ENCODE measurements around the gene CA14. TPM values are rescaled to one million over a fixed set of nuclear protein-coding genes. Genes with fewer than 3 reads are reported as not detected.

The CA14 gene
- total and polyA plus RNA-seq, 2 of the 4 experiments (the other 2 are of a cell fraction) = not detected

- H3K27me3 ChIP-seq (ENCODE audit: control insufficient read depth, insufficient read depth, low read length) = no peaks in the 10 kb centered on the region
- H3K27ac ChIP-seq (ENCODE audit: insufficient read depth, low read length) = peak within 1 kb of the TSS; percentile 24
- H4K20me1 ChIP-seq (ENCODE audit: insufficient read depth, low read length) = no peaks in the 10 kb centered on the region
- no peak within 1 kb of the TSS for H2BK20ac ChIP-seq (ENCODE audit: low read depth, low read length)
- H3K4me1 ChIP-seq (ENCODE audit: control insufficient read depth, insufficient read depth, low read length) = peaks cover 5% of the 10 kb centered on the region
- in situ Hi-C loops (cut with MboI; ENCODE audit: low sequenced_read_pairs) = no loop called here
- H4K91ac ChIP-seq (ENCODE audit: insufficient read depth, low read depth, low read length) = peak within 1 kb of the TSS; percentile 58
- BruUV-seq (replicated peaks) = no TSS peak
- ChIA-PET POLR2A (ENCODE audit: unreplicated experiment) (interaction anchor here (0.6 to 1.3 kb wide), 3 partner anchors 9 to 20 kb away, joined by 3 to 5 read pairs (median 5); partner anchors contain the start of gene C1orf54), CTCF (interaction anchor here (0.6 to 3.8 kb wide), 3 partner anchors 9 to 77 kb away, joined by 4 to 31 read pairs (median 4); no protein-coding TSS in a partner anchor)
- H3K4me2 ChIP-seq (ENCODE audit: low read depth, low read length) = peak within 1 kb of the TSS; percentile 84
- peak within 1 kb of the TSS; percentile 57; the same call in 1 of the 2 replicates for H3K56ac ChIP-seq (ENCODE audit: extremely low read depth, insufficient read depth, low read length)
- H3K4ac ChIP-seq (ENCODE audit: low read depth, low read length) = peak within 1 kb of the TSS; percentile 70
- DNase-seq (peak; percentile 100), ATAC-seq (ENCODE audit: low read depth) (peak; percentile 98)
- H3K23ac ChIP-seq (ENCODE audit: low read depth, low read length) = peak within 1 kb of the TSS; percentile 82
- peak within 1 kb of the TSS; percentile 43 for H2BK5ac ChIP-seq (ENCODE audit: low read depth, low read length, poor library complexity, severe bottlenecking)
- H2AK9ac ChIP-seq (replicated peaks; ENCODE audit: low read depth, low read length, poor library complexity) = peak within 1 kb of the TSS; percentile 93
- no peak within 1 kb of the TSS for H3K18ac ChIP-seq (ENCODE audit: low read depth, low read length)
- H3K36me3 ChIP-seq (ENCODE audit: control insufficient read depth, insufficient read depth, low read length) = peaks cover 11% of the 10 kb centered on the region
- intact Hi-C loops (cut with micrococcal nuclease) = loop anchor here (1.0 to 5.0 kb wide), 2 partner anchors 26 to 45 kb away; partner anchors contain the start of gene ANP32E
- 0 out of 2 replicates have a peak within 1 kb of the TSS, but pooled peaks have one; percentile 12 for H4K5ac ChIP-seq (ENCODE audit: low read depth, low read length)
- peak within 1 kb of the TSS; percentile 9 to 70; a peak in 3 of 4 replicates for H4K8ac ChIP-seq (ENCODE audit: low read depth in 2 of 2, low read length in 2 of 2)
- H3K9ac ChIP-seq (ENCODE audit: low read depth, low read length) = peak within 1 kb of the TSS; percentile 70
- H3K4me3 ChIP-seq (ENCODE audit: insufficient read depth, low read depth, low read length) = peak within 1 kb of the TSS; percentile 58
- H3K9me1 ChIP-seq (ENCODE audit: insufficient read depth, low read length) = no peaks in the 10 kb centered on the region
- peak within 1 kb of the TSS; percentile 92 for H2AFZ ChIP-seq (replicated peaks; ENCODE audit: low read length, poor library complexity)
- dilution Hi-C loops (cut with HindIII; ENCODE audit: low sequenced_read_pairs, unreplicated experiment) = no loop called here
- H2AK5ac ChIP-seq (ENCODE audit: low read depth, low read length) = peak within 1 kb of the TSS; percentile 40
- peaks cover 17 to 21% of the 10 kb centered on the region in 2 experiments; a peak in 3 of 4 replicates for H3K79me1 ChIP-seq (ENCODE audit: low read depth in 1 of 2, low read length in 2 of 2)
- H3K9me3 ChIP-seq (ENCODE audit: control insufficient read depth, insufficient read depth, low read length) = no peaks in the 10 kb centered on the region
- 2% methylated on average over 18 of the region's 46 CpGs; no CpG with 5 or more reads in 1 of the 2 experiments for WGBS, 2 experiments (ENCODE audit: extremely low coverage in 2 of 2, insufficient read length in 1 of 2)
- H2BK15ac ChIP-seq (ENCODE audit: low read depth, low read length) = peak within 1 kb of the TSS; percentile 28; the same call in 1 of the 3 replicates
- peak within 1 kb of the TSS; percentile 82 for H3K14ac ChIP-seq (replicated peaks; ENCODE audit: low read depth, low read length)
- H2BK120ac ChIP-seq (ENCODE audit: low read depth, low read length) = peak within 1 kb of the TSS; percentile 60; the same call in 1 of the 2 replicates
- peak; percentile 71 for TF ChIP-seq FOS (IDR thresholded peaks at IDR 0.05; ENCODE audit: low read depth, low read length)
- no peak for TF ChIP-seq MAFK (IDR thresholded peaks at IDR 0.05; ENCODE audit: low read depth, low read length)
- no peak for TF ChIP-seq CHD1 (IDR thresholded peaks at IDR 0.05; ENCODE audit: low read depth, low read length)
- no peak for TF ChIP-seq RCOR1 (IDR thresholded peaks at IDR 0.05; ENCODE audit: insufficient replicate concordance, low read length)
- TF ChIP-seq RFX5 (IDR thresholded peaks at IDR 0.05; ENCODE audit: low read depth, low read length) = no peak
- peak; percentile 95 for TF ChIP-seq USF2 (IDR thresholded peaks at IDR 0.05; ENCODE audit: low read depth, low read length)
- TF ChIP-seq NFE2L2 (IDR thresholded peaks at IDR 0.05; ENCODE audit: low read depth, low read length) = peak; percentile 44; the same call in 1 of the 2 replicates
- TF ChIP-seq POLR2A (IDR thresholded peaks at IDR 0.05; ENCODE audit: low read depth, low read length) = peak; percentile 60
- no peak for TF ChIP-seq ELK1 (IDR thresholded peaks at IDR 0.05; ENCODE audit: borderline replicate concordance, low read depth, low read length)
- TF ChIP-seq BHLHE40 (IDR thresholded peaks at IDR 0.05; ENCODE audit: low read depth, low read length) = peak; percentile 99
- peak; percentile 29; the same call in 1 of the 2 replicates for TF ChIP-seq MXI1 (IDR thresholded peaks at IDR 0.05; ENCODE audit: borderline replicate concordance, low read depth, low read length)
- no peak for TF ChIP-seq SMC3 (IDR thresholded peaks at IDR 0.05; ENCODE audit: low read depth, low read length)
- peak; percentile 99 for TF ChIP-seq MAZ (IDR thresholded peaks at IDR 0.05; ENCODE audit: borderline replicate concordance, low read depth, low read length)
- TF ChIP-seq RAD21 (IDR thresholded peaks at IDR 0.05; ENCODE audit: low read length) = no peak
Measured at GRCh38 chr1:150281758-150282557, 24.4 kb downstream of the CA14 start, which contains the start of gene CIART. Gene CIART (plus strand): TSS chr1:150282554. CDS start chr1:150283268, 714 bp downstream.
